Neural crest cell (in vitro differentiated cells): Measurements from ENCODE around the gene GFOD1. TPM values are rescaled to one million over a fixed set of nuclear protein-coding genes. Genes with fewer than 3 reads are reported as not detected.

ENCODE experiments used
- DNase-seq: peaks from one replicate; pipeline ENCODE4 v3.0.0; 2021; ENCODE audit warnings: low read depth, mixed read lengths, low spot score
- H3K27ac Mint-ChIP-seq: one replicate; pipeline ENCODE4 v1.8.0; 2021; ENCODE audit warnings: mild to moderate bottlenecking, mixed read lengths; ENCODE audit not compliant: unreplicated experiment
- H3K27me3 Mint-ChIP-seq: 2 replicates; pipeline ENCODE4 v1.8.0; 2021; ENCODE audit warnings: low read depth, mild to moderate bottlenecking, mixed read lengths
- H3K36me3 Mint-ChIP-seq: 2 replicates; pipeline ENCODE4 v1.8.0; 2021; ENCODE audit warnings: low read depth, mild to moderate bottlenecking, mixed read lengths
- H3K4me1 Mint-ChIP-seq: 2 replicates; pipeline ENCODE4 v1.8.0; 2021; ENCODE audit warnings: mixed read lengths
- H3K4me3 Mint-ChIP-seq: one replicate; pipeline ENCODE4 v1.8.0; 2021; ENCODE audit warnings: mild to moderate bottlenecking, mixed read lengths
- H3K9me3 Mint-ChIP-seq: 2 replicates; pipeline ENCODE4 v1.8.0; 2021; ENCODE audit warnings: mixed read lengths
- CTCF ChIP-seq: fragments of 200-600 bp; sonication (generic); conservative IDR thresholded peaks from 2 replicates; pipeline ENCODE4 v1.5.0; 2021; ENCODE audit warnings: antibody characterized with exemption, mild to moderate bottlenecking
- total RNA-seq: library from RNA; stranded (reverse); gene quantifications from 2 replicates; pipeline ENCODE4 v1.2.1, GENCODE V29; 2021

Gene GFOD1
- total RNA-seq, 1 donor from 2014 or later: 2.2 TPM

GRCh38 chr6:13524801-13525508 lies 37.6 kb upstream of the GFOD1 start:
- no peaks in the 10 kb centered on the region for H3K27me3 Mint-ChIP-seq
- DNase-seq: no peak
- no peaks in the 10 kb centered on the region for H3K36me3 Mint-ChIP-seq
- H3K4me3 Mint-ChIP-seq: no peak overlapping the region
- H3K9me3 Mint-ChIP-seq: peaks cover 2% of the 10 kb centered on the region
- H3K4me1 Mint-ChIP-seq: peaks cover 5% of the 10 kb centered on the region
- H3K27ac Mint-ChIP-seq: no peak overlapping the region
- no peak for TF ChIP-seq CTCF

GRCh38 chr6:13523826-13524622 lies 36.6 kb upstream of the GFOD1 start:
- no peak overlapping the region for H3K27ac Mint-ChIP-seq
- H3K4me1 Mint-ChIP-seq: no peaks in the 10 kb centered on the region
- H3K27me3 Mint-ChIP-seq: no peaks in the 10 kb centered on the region
- DNase-seq: no peak
- H3K4me3 Mint-ChIP-seq: no peak overlapping the region
- TF ChIP-seq CTCF: no peak
- no peaks in the 10 kb centered on the region for H3K36me3 Mint-ChIP-seq
- peaks cover 6% of the 10 kb centered on the region for H3K9me3 Mint-ChIP-seq

- no peaks in the 10 kb centered on the region for H3K27me3 Mint-ChIP-seq
- no peak overlapping the region for H3K27ac Mint-ChIP-seq
- H3K9me3 Mint-ChIP-seq: peaks cover 6% of the 10 kb centered on the region
- H3K4me3 Mint-ChIP-seq: no peak overlapping the region
- H3K36me3 Mint-ChIP-seq: no peaks in the 10 kb centered on the region
- no peaks in the 10 kb centered on the region for H3K4me1 Mint-ChIP-seq
- DNase-seq: no peak
- no peak for TF ChIP-seq CTCF
Measured at GRCh38 chr6:13522656-13523055, 35.3 kb upstream of the GFOD1 start.

GRCh38 chr6:13519839-13520238 lies 32.4 kb upstream of the GFOD1 start:
- no peak for TF ChIP-seq CTCF
- no peaks in the 10 kb centered on the region for H3K36me3 Mint-ChIP-seq
- H3K9me3 Mint-ChIP-seq: peaks cover 6% of the 10 kb centered on the region

GRCh38 chr6:13517116-13517515 lies 29.7 kb upstream of the GFOD1 start:
- peaks cover 10% of the 10 kb centered on the region for H3K9me3 Mint-ChIP-seq
- no peak overlapping the region for H3K4me3 Mint-ChIP-seq
- TF ChIP-seq CTCF: no peak
- H3K27me3 Mint-ChIP-seq: no peaks in the 10 kb centered on the region
- DNase-seq: no peak
- no peaks in the 10 kb centered on the region for H3K4me1 Mint-ChIP-seq
- no peak overlapping the region for H3K27ac Mint-ChIP-seq
- no peaks in the 10 kb centered on the region for H3K36me3 Mint-ChIP-seq

More at GRCh38 chr6:13519839-13520238, 32.4 kb upstream of the GFOD1 start:
- no peaks in the 10 kb centered on the region for H3K27me3 Mint-ChIP-seq
- H3K27ac Mint-ChIP-seq: no peak overlapping the region
- H3K4me3 Mint-ChIP-seq: no peak overlapping the region
- DNase-seq: no peak
- H3K4me1 Mint-ChIP-seq: no peaks in the 10 kb centered on the region
